Activated CD8-positive, alpha-beta memory T cell treated with anti-CD3 and anti-CD28 coated beads for 48 hours (primary cell): ENCODE measurements around the gene CHRNA1.
"Not testable (repeated sequence)": the region's sequence is repeated elsewhere in the genome, so short reads cannot be mapped to it uniquely, and the experiment has no call there.

Source experiments
- DNase-seq, 3 experiments: peaks; one replicate each; pipeline ENCODE4 v3.0.0-alpha.2; 2020; ENCODE audit warnings: low read depth in 2 of 3, low spot score in 2 of 3

CHRNA1 gene

GRCh38 chr2:174717916-174718315 is 46.4 kb downstream of the CHRNA1 start:
- no peak for DNase-seq

DNA sequence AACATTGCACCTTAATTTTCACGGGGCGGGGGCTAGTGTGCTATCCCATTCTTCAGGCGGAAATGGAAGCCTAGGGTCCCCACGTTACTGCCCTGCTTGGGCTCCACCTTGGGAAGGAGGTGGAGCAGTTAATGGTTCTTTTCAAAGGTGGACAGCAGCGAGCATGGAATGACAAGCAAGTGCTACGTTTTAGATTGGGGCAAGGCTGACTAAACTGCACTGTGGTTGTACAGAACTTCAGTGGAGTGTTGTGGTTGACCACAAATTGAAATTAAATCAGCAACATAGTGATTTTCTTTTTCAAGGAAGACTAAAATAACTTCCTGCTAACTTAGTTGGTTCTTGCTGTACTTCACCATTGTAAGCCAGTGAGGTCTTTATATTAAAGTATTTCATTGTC is 47.0 kb downstream of the CHRNA1 start:
- no peak for DNase-seq

DNA sequence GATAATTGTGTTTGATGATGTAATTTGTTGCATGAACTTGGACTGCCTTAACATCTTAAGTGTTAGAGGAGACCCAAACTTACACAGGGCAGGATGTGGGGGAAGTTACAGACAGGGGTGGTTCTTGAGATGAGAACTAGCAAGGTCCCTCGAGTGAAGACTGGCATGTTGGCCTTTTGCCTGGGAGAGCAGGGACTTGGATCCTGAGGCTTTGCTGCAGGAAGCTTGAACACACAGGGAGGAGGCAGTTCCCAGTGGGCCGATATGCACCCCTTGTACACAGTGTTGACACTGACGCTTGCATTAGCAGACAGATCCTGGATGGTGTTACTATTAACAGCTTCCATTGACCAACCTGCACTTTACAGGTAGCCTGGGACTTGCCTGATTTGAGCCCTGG is 47.5 kb downstream of the CHRNA1 start:
- no peak for DNase-seq

GRCh38 chr2:174713686-174714085 is 50.6 kb downstream of the CHRNA1 start:
- no peak for DNase-seq

GRCh38 chr2:174711206-174711605 is 53.1 kb downstream of the CHRNA1 start:
- no peak for DNase-seq

DNA sequence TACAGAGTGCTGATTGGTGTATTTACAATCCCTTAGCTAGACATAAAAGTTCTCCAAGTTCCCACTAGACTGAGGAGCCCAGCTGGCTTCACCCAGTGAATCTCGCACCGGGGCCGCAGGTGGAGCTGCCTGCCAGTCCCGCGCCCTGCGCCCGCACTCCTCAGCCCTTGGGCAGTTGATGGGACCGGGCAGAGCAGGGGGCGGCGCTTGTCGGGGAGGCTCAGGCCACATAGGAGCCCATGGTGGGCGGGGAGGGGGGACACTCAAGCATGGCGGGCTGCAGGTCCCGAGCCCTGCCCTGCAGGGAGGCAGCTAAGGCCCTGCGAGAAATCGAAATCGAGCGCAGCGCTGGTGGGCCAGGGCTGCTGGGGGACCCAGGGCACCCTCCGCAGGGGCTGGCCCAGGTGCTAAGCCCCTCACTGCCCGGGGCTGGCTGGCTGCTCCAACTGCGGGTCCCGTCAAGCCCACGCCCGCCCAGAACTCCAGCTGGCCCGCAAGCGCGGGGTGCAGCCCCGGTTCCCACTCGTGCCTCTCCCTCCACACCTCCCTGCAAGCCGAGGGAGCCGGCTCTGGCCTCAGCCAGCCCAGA is 54.8 kb downstream of the CHRNA1 start:
- not testable (repeated sequence) for DNase-seq

GRCh38 chr2:174708713-174709112 is 55.6 kb downstream of the CHRNA1 start:
- DNase-seq: no peak

DNA sequence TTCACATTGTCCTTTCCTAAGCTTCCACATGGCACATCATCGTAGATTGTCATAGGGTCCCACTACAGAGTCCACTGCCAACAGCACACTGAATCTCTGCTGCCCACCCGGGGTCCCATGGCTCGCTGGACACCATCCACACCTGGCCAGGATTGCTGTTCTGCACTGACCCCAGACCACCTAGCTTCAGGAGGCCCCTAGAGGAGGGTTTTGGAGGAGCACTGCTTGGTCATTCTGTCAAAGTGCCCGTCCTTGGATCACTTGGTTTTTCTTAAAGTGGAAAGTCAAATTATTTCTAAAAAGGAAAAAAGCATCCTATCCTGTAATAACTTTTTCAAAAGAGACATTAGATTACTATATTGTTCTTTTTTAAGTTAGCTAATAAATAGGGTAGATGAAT is 59.0 kb downstream of the CHRNA1 start:
- no peak for DNase-seq

DNA sequence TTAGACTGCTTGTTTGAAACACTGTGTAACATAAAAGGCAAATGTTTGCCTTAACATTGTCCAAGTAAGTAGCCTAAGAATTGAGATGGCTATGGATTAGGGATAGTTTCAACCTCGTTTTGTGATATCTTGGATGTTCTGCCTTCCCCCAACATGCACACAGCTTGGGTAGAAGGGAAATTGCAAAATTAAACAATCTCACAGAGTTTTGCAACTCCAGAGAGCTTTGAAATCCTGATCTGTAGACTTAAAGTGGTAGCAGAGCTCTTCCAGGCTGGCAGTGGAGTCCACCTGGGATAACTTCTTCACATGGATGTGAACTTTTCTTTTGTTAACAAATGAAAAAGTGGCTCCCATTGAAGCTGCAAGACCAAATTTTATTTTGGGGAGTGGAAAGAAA is 59.6 kb downstream of the CHRNA1 start:
- DNase-seq: no peak

DNA sequence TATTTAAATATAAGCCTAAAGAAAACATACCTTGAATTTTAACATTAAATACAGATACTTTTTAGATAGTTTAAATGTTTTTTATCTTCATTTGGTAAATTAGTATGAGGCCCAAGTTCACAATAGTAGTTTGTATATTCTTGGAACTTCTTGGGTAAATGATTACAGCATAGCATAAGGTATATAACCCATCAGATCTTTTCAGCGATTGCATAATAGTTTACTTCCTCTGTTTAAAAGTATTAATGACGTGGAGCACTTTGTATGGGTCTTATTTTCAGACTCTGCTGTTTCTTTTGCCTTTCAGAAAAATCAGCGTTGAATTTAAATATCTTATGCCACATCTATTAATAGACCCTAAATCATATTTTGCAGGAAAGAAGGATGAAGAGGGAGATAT is 60.2 kb downstream of the CHRNA1 start:
- DNase-seq: no peak

DNA sequence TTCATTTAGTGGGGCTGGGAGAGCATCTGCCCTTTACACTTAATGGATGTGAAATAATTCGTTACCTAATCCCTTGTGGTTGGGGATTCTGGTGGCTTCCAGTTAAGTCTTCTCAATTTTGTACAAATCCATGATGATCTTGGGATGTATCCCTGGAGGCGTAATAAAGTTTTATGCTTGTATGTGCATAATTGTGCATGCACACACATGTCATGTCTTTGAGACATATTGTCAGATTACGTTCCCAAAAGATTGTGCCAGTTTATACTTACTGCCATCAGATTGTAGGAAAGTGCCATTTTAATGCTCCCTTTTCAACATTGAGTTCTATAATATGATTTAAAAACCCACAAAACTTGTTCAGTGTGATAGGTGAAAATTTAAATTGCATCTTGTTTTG is 60.8 kb downstream of the CHRNA1 start:
- DNase-seq: no peak

DNA sequence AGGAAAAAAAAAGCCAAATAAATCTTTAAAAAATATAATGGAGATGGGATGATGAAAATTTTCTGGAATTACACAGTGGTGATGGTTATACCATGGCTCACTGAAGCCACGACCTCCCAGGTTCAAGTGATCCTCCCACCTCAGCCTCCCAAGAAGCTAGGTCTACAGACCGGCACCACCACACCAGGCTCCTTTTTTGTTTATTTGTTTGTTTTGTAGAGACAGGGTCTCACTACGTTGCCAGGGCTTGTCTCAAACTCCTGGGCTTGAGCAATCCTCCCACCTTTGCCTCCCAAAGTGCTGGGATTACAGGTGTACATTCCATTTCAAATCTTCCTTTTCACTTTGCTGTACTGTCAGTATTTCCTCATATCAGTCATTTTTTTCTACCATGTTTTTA is 61.7 kb downstream of the CHRNA1 start:
- no peak for DNase-seq

- no peak for DNase-seq
These were observed 64.1 kb downstream of the CHRNA1 start for GRCh38 chr2:174699993-174700766.
